Measurements from ENCODE around the gene MISP. TPM values are rescaled to one million over a fixed set of nuclear protein-coding genes. Genes with fewer than 3 reads are reported as not detected.

The MISP gene
- polyA plus RNA-seq, 3 donors from 2014 or later = not detected

GRCh38 chr19:812747-813218, 61.9 kb downstream of the MISP start:
- peaks cover under 1 to 2% of the 10 kb centered on the region in 2 donors for H3K4me1 Mint-ChIP-seq
- H3K36me3 Mint-ChIP-seq = peaks cover 10 to 22% (median 19%) of the 10 kb centered on the region in 3 donors

GRCh38 chr19:813219-814151, 62.6 kb downstream of the MISP start:
- DNase-seq = no peak
- Mint-ChIP-seq H3K4me3 (no peak overlapping the region), H3K27ac (no peak overlapping the region), H3K27me3 (ENCODE audit: low read depth in 3 of 3) (peaks cover 15 to 33% (median 19%) of the 10 kb centered on the region in 3 donors), H3K36me3 (peaks cover 8 to 20% (median 16%) of the 10 kb centered on the region in 3 donors), H3K9me3 (peaks cover 0 to 2% (median 0%) of the 10 kb centered on the region in 6 donors), H3K4me1 (no peaks in the 10 kb centered on the region)

More at GRCh38 chr19:812747-813218, 61.9 kb downstream of the MISP start:
- H3K27ac Mint-ChIP-seq = no peak overlapping the region
- peaks cover 18 to 34% (median 24%) of the 10 kb centered on the region in 3 donors for H3K27me3 Mint-ChIP-seq (ENCODE audit: low read depth in 3 of 3)
- H3K9me3 Mint-ChIP-seq = peaks cover 0 to 2% (median 0%) of the 10 kb centered on the region in 6 donors
- no peak overlapping the region for H3K4me3 Mint-ChIP-seq
- DNase-seq = no peak

Other genes with a start within 250 kb of the MISP start
- gene TPGS1, start 243.6 kb upstream of the MISP start, polyA plus RNA-seq = 10 to 100 TPM; 28.8 to 63.6 (median 37.0) TPM
- 10 to 100 TPM; 40.6 to 57.7 (median 48.5) TPM for gene CDC34, start 219.4 kb upstream of the MISP start, polyA plus RNA-seq
- 100 to 1,000 TPM; 584 to 982 (median 652) TPM for gene GZMM, start 207.1 kb upstream of the MISP start, polyA plus RNA-seq
- 100 to 1,000 TPM; 513 to 682 (median 576) TPM for gene BSG, start 178.5 kb upstream of the MISP start, polyA plus RNA-seq
- gene HCN2, start 161.2 kb upstream of the MISP start, polyA plus RNA-seq = not detected
- gene POLRMT, start 117.6 kb upstream of the MISP start, polyA plus RNA-seq = 10 to 100 TPM; 26.6 to 38.1 (median 37.5) TPM
- under 1 TPM in 1 of 3 donors, not detected in 2; 0.54 TPM for gene FGF22, start 111.2 kb upstream of the MISP start, polyA plus RNA-seq
- gene RNF126, start 87.9 kb upstream of the MISP start, polyA plus RNA-seq = 100 to 1,000 TPM in 1 of 3 donors, 10 to 100 TPM in 2; 78.7 to 119 (median 94.4) TPM
- gene FSTL3, start 74.7 kb upstream of the MISP start, polyA plus RNA-seq = 1 to 10 TPM in 2 of 3 donors, not detected in 1; 1.4 to 2.6 TPM
- gene PRSS57, start 55.7 kb upstream of the MISP start, polyA plus RNA-seq = 10 to 100 TPM in 1 of 3 donors, 1 to 10 TPM in 2; 5.8 to 41.4 (median 6.3) TPM
- gene PALM, start 42.2 kb upstream of the MISP start, polyA plus RNA-seq = not detected
- gene PTBP1, start 46.3 kb downstream of the MISP start, polyA plus RNA-seq = 100 to 1,000 TPM in 1 of 3 donors, 10 to 100 TPM in 2; 70.0 to 185 (median 87.8) TPM
- gene PLPPR3, start 70.8 kb downstream of the MISP start, polyA plus RNA-seq = not detected
- not detected for gene AZU1, start 76.7 kb downstream of the MISP start, polyA plus RNA-seq
- not detected for gene PRTN3, start 89.9 kb downstream of the MISP start, polyA plus RNA-seq
- gene ELANE, start 101.2 kb downstream of the MISP start, polyA plus RNA-seq = not detected
- 1 to 10 TPM; 1.5 to 4.1 (median 3.6) TPM for gene CFD, start 108.6 kb downstream of the MISP start, polyA plus RNA-seq
- 100 to 1,000 TPM in 1 of 3 donors, 10 to 100 TPM in 2; 44.2 to 112 (median 48.0) TPM for gene MED16, start 142.1 kb downstream of the MISP start, polyA plus RNA-seq
- gene RNU6-9, start 142.4 kb downstream of the MISP start, polyA plus RNA-seq = not detected
- gene R3HDM4, start 162.1 kb downstream of the MISP start, polyA plus RNA-seq = 100 to 1,000 TPM in 1 of 3 donors, 10 to 100 TPM in 2; 83.5 to 146 (median 85.8) TPM
- not detected for gene KISS1R, start 166.2 kb downstream of the MISP start, polyA plus RNA-seq
- gene ARID3A, start 174.9 kb downstream of the MISP start, polyA plus RNA-seq = 1 to 10 TPM; 1.0 to 1.7 (median 1.4) TPM
- gene WDR18, start 233.2 kb downstream of the MISP start, polyA plus RNA-seq = 100 to 1,000 TPM in 1 of 3 donors, 10 to 100 TPM in 2; 60.5 to 116 (median 70.9) TPM
- not detected for gene GRIN3B, start 249.3 kb downstream of the MISP start, polyA plus RNA-seq

Measured in immature natural killer cell (primary cell).